HG02885 (cell line): ENCODE data around the gene GKN2.

ENCODE experiments used
- ATAC-seq: cut with Tn5 transposase; IDR thresholded peaks from one replicate; pipeline ENCODE4 v1.9.1; 2021; ENCODE audit warnings: mild to moderate bottlenecking; ENCODE audit not compliant: unreplicated experiment, poor library complexity

The GKN2 gene, protein sequence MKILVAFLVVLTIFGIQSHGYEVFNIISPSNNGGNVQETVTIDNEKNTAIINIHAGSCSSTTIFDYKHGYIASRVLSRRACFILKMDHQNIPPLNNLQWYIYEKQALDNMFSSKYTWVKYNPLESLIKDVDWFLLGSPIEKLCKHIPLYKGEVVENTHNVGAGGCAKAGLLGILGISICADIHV

DNA sequence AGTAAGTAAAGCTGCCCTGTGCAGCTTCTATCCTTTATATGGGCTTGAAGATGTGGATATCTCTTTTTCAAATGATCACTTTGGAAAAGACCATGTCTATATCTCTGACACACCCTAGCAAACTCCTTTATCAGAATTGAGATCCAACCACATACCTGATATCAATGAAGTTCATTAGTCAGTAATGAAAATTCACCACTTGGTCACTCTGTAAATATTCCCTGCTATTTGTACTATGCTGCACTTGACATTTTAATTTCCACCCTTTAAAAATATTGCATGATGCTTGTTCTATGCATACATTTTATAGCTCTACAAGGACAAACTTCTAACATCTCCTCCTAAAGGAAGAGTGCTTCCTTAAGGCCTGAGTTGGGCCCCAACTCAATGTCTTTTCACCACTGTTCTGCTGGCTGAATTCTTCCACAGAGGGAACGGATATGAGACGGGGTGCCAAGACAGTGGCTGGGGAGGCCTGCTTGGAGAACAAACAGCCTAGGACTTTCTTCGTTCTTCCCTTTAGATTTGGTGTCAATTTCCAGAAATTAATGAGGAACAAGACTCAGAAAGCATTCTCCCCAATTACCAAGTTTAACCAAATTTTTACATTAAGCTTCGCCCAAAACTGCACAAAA lies at the start of gene GKN2:
Gene GKN2 (minus strand): TSS at position 7 of the 635 bp plus-strand sequence. CDS start 32 bp downstream, outside the sequence.
- ATAC-seq: no peak

DNA sequence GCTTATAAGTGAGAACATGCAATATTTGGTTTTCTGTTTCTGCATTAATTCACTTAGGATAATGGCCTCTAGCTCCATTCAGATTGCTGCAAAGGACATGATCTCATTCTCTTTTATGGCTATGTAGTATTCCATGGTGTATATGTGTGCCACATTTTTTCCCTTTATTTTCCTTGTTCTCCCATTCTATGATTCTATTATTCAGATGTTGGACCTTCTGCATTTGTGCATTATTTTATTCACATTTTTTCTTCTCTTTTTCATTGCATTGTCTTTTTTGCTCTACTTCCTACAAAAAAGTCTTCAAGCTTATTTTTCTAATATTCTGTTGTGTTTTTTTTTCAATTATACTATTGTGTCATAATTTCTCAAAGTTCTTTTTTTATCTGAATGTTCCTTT lies 49.2 kb upstream of the GKN2 start:
- no peak for ATAC-seq

DNA sequence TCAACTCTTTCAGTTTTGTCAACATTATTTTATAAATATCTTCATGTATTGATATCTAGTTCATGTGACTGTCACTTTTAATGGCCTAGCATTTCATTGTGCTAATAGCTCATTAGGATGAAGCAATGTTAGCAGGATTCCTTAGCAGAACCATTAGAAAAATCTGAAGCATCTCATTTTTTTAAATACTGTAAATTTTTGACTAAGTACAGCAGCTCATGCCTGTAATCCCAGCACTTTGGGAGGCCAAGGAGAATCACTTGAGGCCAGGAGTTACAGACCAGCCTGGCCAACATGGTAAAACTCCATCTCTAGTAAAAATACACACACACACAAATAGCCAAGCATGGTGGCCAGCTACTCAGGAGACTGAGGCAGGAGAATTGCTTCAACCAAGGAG lies 44.7 kb upstream of the GKN2 start:
- no peak for ATAC-seq

DNA sequence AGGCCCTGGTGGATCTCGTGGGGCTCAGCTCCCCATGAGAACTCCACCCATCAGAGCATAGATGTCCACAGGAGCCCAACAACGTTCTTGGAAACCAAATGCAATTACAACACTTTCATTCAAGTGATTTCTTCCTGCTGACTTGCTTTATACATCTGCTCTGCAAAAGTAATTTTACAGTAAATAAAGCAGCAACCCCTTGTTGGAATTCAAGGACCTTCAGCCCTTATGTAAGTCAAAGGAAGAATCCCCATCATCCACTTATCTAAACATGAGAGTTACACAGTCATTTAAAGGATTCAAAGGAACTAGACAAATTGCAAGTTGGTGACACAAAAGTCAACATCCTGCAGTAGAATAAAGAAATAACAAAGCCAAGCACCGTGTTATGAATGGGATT lies 43.2 kb upstream of the GKN2 start:
- no peak for ATAC-seq

DNA sequence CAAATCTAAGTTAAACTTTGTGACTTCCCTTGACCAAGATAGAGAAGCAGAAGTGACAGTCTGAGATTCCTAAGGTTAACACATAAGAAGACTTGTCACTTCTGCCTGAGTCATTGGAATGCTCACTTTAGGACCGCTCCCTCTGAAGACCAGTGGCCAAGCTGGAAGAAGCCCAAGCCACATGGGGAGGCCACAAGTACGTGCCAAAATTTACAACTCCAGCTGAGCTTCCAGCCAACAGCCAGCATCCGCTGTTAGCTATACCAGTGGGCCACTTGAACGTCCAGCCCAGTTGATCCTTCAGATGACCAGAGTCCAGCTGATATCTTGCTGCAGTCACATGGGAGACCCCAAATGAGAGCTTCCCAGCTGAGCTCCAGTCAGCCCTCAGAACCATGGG lies 42.2 kb upstream of the GKN2 start:
- no peak for ATAC-seq

DNA sequence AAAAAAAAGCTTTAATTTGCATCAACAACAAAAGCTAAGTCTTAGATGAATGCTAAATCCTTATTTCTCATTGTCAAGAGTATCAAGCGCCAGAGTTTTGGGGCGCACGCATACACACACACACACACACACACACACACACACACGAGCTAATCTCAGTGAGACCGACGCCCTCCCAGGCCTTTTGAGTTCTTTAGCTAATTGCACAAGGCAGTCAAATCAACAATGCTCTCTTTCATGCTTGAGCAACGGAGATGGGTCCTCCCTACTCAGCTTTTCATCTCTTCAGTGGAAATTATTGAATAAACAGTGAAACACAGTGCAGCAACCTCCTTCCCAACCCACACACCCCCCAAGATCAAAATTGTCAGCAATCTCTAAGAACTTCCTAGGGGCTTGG lies 41.0 kb upstream of the GKN2 start:
- no peak for ATAC-seq

DNA sequence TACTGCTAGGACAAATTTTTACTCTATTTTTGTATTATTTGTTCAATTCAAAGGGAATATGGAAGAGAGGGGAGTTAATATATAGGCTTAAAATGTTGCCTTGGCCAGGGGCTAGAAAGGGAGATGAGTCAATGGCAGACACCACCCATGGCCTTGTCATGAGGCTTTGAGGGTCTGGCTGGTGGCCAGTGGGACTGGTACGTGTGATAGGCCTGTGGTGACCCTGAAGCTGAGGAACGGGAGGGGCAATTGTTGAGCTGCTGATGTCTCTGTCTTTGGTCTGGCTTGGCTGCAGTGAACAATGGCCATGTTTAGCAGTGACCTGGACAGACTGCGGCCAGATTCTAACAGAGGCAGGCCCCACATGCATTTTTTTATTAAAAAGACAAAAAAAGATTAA lies 40.2 kb upstream of the GKN2 start:
- no peak for ATAC-seq

DNA sequence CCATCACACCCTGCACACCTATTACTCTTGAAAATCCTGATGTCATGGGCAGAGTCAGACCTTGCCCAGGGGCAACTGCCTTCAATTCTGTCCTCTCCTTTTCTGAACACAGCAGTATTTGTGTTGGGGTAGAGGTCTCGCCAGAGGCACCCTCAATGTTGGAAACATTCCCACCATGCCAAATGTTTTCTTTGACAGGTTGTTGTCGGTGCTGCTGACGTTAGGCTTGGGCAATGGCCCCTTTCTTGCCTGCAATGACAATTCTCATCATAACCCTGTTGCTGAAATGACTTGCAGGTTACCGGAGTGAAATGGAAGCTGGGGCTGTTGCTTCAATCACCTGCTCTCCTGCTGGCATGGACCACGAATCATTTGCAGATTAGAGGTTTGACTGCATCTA lies 39.6 kb upstream of the GKN2 start:
- no peak for ATAC-seq

DNA sequence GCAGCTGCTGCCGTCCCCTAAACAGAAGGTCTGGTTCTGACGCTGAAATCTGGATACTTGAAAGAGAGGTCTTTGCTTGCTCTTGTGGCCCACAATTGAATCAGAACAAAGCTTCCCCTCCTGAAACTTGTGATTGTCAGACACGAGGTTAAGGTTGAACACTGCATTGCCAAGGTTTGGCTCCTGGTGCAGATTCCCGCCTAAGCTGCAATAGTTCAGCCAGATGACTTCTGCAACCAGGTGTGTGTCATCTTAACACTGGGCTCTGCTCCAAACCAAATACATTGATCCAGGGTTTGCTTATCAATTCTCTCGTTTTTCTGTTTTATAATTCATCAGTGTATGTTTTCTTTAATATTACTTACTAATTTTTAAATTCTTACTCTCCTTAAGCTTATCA lies 36.3 kb upstream of the GKN2 start:
- ATAC-seq: no peak

DNA sequence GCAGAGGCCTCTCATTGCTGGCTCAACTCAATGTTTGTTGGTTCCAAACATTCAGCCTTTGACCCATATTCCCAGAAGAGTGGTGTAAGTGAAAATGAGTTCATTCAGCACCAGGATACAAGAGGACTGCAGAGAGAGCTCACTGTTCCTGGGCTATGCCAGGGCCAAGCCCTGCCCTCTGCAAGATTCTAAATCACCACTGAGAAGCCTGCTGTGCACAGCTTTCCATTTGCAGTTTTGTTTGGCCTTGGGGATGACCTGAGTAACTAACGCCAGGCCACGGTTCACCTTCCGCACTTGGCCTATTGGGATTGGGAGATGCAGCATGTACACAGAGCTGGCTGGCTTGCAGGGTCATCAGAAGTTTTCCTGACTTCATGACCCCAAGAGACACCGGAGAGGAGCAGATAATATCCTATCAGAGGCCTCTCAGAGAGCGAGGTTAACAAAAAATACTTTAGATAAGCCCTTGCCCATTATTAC lies 34.4 kb upstream of the GKN2 start:
- ATAC-seq: no peak

DNA sequence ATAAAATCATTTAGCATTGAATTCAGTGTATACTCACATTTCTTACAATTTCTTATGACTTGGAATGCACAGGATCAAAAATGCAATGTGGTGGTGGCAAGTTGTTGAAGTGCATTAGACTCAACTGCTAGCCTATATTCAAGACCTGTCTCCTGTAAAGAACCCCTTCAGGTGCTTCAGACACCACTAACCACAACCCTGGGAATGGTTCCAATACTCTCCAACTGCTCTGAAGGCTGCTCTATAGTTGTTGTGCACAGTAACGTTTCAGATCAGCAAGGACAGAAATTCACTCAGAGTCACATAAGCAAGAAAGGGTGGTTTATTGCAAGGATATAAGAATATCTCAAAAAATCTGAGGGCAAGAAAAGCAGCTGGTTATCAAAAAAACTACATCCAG lies 28.3 kb upstream of the GKN2 start:
- ATAC-seq: no peak

DNA sequence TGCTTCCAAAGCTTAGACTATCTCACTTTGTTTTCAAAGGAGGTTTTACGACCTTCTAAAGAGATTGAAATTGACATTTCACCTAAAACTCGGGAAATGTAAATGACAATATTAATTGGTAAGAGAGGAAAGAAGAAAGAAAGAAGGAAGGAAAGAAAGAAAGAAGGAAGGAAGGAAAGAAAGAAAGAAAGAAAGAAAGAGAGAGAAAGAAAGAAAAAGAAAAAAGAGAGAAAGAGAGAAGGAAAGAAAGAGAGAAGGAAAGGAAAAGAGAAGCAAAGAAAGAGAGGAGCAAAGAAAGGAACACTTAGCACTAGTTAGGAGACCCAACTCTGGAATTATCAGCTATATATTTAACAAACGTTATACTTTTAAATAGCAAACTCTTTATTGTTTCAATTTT lies 25.4 kb upstream of the GKN2 start:
- no peak for ATAC-seq

DNA sequence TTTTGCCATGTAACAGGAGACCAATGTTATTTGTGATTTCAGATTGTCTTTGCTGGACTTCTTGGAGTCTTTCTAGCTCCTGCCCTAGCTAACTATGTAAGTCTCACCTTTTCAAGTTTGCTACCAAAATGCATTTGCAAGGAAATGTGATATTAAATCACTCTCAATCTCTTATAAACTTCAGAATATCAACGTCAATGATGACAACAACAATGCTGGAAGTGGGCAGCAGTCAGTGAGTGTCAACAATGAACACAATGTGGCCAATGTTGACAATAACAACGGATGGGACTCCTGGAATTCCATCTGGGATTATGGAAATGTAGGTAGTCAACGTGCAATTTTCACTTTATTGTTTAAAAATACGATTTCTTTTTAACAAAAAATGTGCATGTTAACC lies 24.8 kb upstream of the GKN2 start:
- no peak for ATAC-seq

DNA sequence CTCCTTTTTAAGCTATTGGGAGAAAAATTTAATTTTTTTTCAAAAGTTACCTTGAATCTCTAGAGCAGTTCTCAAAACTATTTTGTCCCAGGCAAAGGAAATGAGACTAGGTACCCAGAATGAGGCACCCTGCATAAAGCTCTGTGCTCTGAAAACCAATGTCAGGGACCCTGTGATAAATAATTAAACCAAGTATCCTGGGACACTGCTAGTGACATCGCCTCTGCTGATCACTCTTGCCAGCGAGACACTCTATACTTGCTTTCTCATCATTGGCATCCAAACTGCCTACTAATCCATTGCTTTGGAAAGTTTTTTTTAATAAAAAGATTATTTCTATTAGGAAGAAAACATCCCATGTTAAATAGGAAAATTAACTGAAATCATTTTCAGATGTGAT lies 23.2 kb upstream of the GKN2 start:
- ATAC-seq: no peak

DNA sequence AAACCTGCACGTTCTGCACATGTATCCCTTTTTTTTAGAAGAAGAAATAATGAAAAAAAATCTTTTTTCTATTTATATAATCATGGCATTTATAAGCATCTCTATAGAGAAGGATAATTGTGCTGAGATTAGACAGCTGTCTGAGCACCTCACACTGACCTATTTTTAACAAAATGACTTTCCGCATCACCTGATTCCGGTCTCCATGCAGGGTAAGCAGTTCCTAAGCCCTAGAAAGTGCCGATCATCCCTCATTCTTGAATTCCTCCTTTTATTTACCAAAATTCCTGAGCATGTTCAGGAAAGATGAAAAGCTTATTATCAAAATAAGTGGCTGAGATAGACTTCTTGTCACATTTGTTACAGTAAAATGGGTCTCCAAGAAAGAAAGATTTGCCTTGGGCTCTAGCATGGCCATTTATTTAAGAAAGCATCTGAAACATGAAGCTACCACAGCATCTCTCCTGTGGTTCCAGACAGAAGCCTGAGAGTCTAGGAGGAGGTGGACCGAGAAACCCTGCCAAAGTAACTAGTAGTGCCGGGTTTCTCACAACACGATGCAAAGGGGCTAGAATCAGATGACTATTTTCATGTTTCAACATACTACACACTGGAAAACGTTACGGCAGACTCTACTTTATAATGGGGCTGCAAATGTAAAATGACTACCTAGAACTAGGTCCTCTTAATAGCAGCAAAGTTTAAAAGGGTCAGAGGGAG lies 22.4 kb upstream of the GKN2 start:
- ATAC-seq: no peak

DNA sequence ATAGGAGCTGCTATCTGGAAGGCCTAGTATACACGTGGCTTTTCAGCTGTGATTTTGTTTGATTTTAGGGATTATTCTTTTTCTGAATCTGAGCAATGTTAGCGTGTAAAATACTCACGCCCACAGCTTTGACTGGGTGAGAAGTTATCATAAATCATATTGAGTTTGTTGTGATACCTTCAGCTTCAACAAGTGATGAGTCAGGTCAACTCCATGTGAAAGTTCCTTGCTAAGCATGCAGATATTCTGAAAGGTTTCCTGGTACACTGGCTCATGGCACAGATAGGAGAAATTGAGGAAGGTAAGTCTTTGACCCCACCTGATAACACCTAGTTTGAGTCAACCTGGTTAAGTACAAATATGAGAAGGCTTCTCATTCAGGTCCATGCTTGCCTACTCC lies 21.6 kb upstream of the GKN2 start, which contains the start of gene GKN1:
Gene GKN1 (plus strand): TSS at position 386 of the 400 bp plus-strand sequence. CDS start 42 bp downstream, outside the sequence.
- no peak for ATAC-seq

DNA sequence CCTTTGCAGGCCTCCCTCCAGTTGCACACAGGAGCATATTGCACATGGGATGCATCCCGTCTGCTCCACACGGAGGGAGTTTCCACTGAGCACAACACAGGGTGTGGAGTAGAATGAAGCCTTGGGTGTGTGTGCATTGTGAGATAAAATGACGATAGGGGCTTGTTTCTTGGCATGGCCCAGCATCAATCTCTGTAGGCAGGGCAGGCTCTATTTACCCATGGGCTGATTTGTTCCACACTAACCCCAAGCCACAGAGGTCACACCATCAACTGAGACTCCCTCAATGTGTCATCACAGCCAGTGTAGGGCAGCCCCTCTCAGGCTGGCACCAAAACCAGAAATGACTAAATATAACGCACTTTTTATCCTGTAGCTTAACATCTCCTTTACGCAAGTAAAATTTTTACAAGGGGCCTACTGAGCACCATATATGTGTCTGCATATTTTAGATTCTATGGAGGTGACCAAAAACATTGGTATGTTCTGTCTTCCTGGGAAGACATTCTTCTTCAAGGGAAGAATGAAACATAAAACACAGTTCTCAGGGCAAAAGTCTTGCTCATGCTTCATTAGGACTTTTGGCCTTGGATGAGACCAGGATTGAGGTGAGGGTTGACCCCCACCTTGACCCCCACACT lies 19.0 kb upstream of the GKN2 start:
- ATAC-seq: no peak

DNA sequence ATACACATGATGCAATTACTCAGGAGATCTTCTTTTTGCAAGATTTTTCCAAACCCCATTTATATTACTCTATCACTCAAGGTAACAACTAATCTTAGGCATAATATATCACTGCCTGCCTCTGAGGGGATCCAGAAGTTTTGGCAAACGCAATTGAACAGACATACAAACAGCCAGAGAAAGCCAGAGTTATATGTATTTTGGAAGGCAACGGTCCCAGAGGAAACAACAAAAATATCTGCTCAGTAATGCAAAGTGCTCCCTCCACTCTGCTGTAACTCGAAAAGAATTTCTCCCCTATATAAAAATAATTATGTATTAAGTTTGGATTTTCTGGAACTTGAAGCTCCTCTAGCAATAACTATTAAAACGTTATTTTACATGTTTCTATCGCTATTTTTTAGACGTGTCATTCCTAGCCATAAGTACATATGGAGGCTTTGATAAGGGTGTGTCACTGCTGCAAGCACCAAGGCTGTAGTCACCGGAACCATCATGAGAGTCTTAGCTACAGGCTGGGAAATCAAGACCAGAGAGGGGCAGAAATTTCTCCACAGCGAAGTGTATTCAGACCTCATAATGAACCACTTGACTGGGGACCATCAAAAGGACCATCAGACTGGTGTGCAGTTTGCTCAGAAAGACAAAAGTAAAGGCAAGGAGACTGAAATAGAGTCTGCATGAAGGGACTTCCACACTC lies 18.0 kb upstream of the GKN2 start:
- ATAC-seq: no peak

DNA sequence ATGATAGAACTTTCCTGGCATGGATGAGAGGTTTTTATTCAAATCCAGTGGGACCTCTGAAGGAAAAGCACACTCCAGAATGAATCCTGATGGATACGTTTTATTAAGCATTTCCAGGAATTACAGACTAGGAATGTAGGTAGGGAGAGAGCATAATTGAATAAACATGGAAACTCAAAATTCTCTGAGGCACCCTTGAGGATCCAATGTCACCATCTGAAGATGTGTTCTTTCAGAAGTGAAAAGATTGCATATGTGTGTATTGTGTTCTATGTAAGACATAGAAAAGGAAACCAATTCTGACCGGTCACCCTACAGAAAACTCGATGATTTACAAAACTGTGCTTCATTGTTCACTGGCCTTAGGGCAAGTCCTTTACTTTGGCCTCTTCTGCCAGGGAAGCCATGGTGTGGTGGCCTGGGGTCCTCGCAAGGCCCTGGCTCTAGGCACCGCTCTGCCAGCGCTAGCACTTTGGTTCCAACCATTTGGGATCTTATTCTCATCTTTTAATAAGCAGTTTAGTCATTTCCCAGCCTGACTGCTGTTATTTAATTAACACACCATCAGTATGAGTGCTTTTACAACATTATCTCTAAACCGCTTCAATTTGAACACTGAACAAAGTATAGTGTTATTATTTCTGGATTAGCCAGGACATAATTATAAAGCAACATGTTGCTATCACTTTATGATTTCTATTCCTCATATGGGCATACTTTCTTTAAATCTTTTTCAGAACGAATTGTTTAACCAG lies 17.2 kb upstream of the GKN2 start:
- ATAC-seq: no peak

DNA sequence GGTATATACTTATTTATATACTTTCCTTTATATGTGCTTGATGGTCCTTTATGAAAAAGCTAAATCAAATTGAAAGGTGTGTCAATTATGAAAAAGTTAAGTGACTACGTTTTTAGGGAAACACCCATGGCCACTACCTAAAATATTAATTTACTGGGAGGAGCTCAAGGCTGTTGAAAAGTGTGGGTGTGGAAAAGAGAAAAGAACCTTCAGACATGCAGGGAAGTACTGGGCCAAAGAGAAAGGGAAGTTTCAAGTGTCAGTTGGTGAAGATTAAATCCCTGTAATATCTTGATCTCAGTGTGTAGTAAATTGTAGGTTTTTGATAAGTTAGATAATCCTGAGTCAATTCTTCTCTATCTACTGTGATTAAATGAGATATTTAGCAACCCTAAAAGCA lies 15.5 kb upstream of the GKN2 start:
- ATAC-seq: no peak
